ENCODE results near the gene C16orf92. TPM values are rescaled to one million over a fixed set of nuclear protein-coding genes. Genes with fewer than 3 reads are reported as not detected.

Gene C16orf92
- total RNA-seq, 2 donors from 2014 or later, result not detected

- intact Hi-C loops (cut with DNase I), result no loop called here
- Histone ChIP-seq H3K4me1 (replicated peaks) (no peaks in the 10 kb centered on the region), H3K36me3 (no peaks in the 10 kb centered on the region), H3K27ac (no peak overlapping the region), H3K9me3 (no peaks in the 10 kb centered on the region), H3K27me3 (replicated peaks; ENCODE audit: insufficient read depth) (no peaks in the 10 kb centered on the region), H3K4me3 (no peak overlapping the region)
- 72% methylated on average over 4 of the region's 4 CpGs for WGBS
- no peak for TF ChIP-seq POLR2A (IDR thresholded peaks at IDR 0.05)
- no peak for TF ChIP-seq CTCF (IDR thresholded peaks at IDR 0.05)
- TF ChIP-seq POLR2AphosphoS5 (IDR thresholded peaks at IDR 0.05), result no peak
- no peak for DNase-seq (ENCODE audit: low spot score)
Observed at GRCh38 chr16:30018731-30019158, 4.3 kb upstream of the C16orf92 start.

DNA sequence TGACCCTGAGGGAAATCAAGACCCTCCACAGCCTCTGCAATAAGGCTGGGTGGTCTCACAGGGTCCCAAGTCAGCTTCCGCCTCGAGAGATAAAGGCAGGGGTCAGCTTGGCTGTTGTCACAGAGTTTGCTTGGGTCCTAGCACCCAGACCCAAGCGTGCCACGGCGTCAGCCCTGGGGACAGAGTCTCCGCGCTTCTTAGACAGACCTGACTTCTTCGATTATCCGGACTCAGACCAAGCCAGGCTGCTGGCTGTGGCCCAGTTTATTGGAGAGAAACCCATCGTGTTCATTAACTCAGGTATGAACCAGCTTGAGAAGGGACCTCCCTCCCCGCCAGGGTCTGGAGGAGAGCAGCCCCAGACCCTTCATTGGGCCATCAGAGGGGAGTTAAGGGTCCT is 588 bp downstream of the C16orf92 start:
- TF ChIP-seq CTCF (IDR thresholded peaks at IDR 0.05), result no peak
- no peak for TF ChIP-seq POLR2A (IDR thresholded peaks at IDR 0.05)
- TF ChIP-seq POLR2AphosphoS5 (IDR thresholded peaks at IDR 0.05), result no peak
- Histone ChIP-seq H3K36me3 (no peaks in the 10 kb centered on the region), H3K4me1 (replicated peaks) (no peaks in the 10 kb centered on the region), H3K27me3 (replicated peaks; ENCODE audit: insufficient read depth) (peaks cover 2% of the 10 kb centered on the region), H3K27ac (no peak overlapping the region), H3K4me3 (no peak overlapping the region), H3K9me3 (no peaks in the 10 kb centered on the region)
- WGBS, result 88% methylated on average over 11 of the region's 11 CpGs
- no peak for DNase-seq (ENCODE audit: low spot score)
- intact Hi-C loops (cut with DNase I), result loop anchor here (10.0 kb wide), 1 partner anchor 329 kb away; no protein-coding TSS in a partner anchor

GRCh38 chr16:30024451-30024850 is 1.5 kb downstream of the C16orf92 start:
- WGBS, result 67% methylated on average over 16 of the region's 16 CpGs
- intact Hi-C loops (cut with DNase I), result loop anchor here (10.0 kb wide), 1 partner anchor 330 kb away; no protein-coding TSS in a partner anchor
- TF ChIP-seq CTCF (IDR thresholded peaks at IDR 0.05), result no peak
- TF ChIP-seq POLR2A (IDR thresholded peaks at IDR 0.05), result no peak
- no peak for TF ChIP-seq POLR2AphosphoS5 (IDR thresholded peaks at IDR 0.05)
- no peaks in the 10 kb centered on the region for H3K4me1 ChIP-seq (replicated peaks)
- no peaks in the 10 kb centered on the region for H3K36me3 ChIP-seq
- DNase-seq (ENCODE audit: low spot score), result no peak
- H3K27ac ChIP-seq, result no peak overlapping the region
- H3K9me3 ChIP-seq, result no peaks in the 10 kb centered on the region
- H3K4me3 ChIP-seq, result no peak overlapping the region
- H3K27me3 ChIP-seq (replicated peaks; ENCODE audit: insufficient read depth), result peaks cover 2% of the 10 kb centered on the region

DNA sequence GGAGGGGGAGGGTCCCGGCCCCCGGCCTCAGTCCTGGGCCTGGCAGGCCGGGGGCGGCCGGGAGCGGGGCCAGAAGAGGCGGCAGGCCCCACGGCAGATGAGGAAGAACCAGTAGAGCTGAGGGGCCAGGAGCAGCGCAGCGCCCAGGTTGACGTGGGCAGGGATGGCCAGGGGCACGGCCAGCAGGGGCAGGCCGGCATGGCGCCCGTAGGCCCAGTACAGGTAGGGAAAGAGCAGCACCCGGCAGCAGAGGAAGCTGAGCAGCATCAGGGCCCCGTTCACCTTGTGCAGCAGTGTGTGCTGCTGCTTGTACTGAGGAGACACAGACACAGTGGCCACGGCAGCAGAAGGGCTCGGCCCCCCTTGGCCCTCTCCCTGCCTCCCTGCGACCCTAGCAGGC is 2.2 kb downstream of the C16orf92 start:
- intact Hi-C loops (cut with DNase I), result loop anchor here (10.0 kb wide), 1 partner anchor 330 kb away; no protein-coding TSS in a partner anchor
- Histone ChIP-seq H3K36me3 (no peaks in the 10 kb centered on the region), H3K9me3 (no peaks in the 10 kb centered on the region), H3K4me1 (replicated peaks) (no peaks in the 10 kb centered on the region), H3K27me3 (replicated peaks; ENCODE audit: insufficient read depth) (peaks cover 2% of the 10 kb centered on the region), H3K4me3 (no peak overlapping the region), H3K27ac (no peak overlapping the region)
- 65% methylated on average over 18 of the region's 20 CpGs for WGBS
- no peak for DNase-seq (ENCODE audit: low spot score)
- TF ChIP-seq POLR2AphosphoS5 (IDR thresholded peaks at IDR 0.05) (no peak), POLR2A (IDR thresholded peaks at IDR 0.05) (no peak), CTCF (IDR thresholded peaks at IDR 0.05) (no peak)

DNA sequence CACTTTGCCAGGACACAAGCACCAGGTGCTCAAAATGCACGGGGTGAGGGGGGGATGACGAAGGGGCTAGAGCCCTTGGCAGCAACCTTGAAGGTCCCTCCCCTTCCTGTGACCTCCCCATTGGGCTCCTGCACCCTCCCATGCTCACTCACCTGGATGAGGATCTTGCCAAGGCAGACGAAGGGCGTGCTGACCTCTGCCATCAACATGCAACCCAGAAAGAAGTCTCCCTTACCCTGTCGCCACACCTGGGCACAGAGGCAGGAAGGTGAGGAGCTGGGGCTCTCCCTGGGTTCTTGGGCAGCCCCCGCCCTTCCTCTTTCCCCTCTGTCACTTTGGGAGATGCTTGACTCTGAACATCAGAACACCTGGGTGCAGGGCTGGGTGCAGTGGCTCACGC is 2.6 kb downstream of the C16orf92 start:
- H3K27ac ChIP-seq, result no peak overlapping the region
- no peak overlapping the region for H3K4me3 ChIP-seq
- intact Hi-C loops (cut with DNase I), result loop anchor here (10.0 kb wide), 1 partner anchor 331 kb away; no protein-coding TSS in a partner anchor
- no peaks in the 10 kb centered on the region for H3K36me3 ChIP-seq
- no peaks in the 10 kb centered on the region for H3K4me1 ChIP-seq (replicated peaks)
- TF ChIP-seq POLR2AphosphoS5 (IDR thresholded peaks at IDR 0.05) (no peak), POLR2A (IDR thresholded peaks at IDR 0.05) (no peak), CTCF (IDR thresholded peaks at IDR 0.05) (no peak)
- WGBS, result 66% methylated on average over 6 of the region's 7 CpGs
- DNase-seq (ENCODE audit: low spot score), result no peak
- H3K27me3 ChIP-seq (replicated peaks; ENCODE audit: insufficient read depth), result peaks cover 6% of the 10 kb centered on the region
- no peaks in the 10 kb centered on the region for H3K9me3 ChIP-seq
